ENCODE results near the gene GNG3.

GNG3 gene

DNA sequence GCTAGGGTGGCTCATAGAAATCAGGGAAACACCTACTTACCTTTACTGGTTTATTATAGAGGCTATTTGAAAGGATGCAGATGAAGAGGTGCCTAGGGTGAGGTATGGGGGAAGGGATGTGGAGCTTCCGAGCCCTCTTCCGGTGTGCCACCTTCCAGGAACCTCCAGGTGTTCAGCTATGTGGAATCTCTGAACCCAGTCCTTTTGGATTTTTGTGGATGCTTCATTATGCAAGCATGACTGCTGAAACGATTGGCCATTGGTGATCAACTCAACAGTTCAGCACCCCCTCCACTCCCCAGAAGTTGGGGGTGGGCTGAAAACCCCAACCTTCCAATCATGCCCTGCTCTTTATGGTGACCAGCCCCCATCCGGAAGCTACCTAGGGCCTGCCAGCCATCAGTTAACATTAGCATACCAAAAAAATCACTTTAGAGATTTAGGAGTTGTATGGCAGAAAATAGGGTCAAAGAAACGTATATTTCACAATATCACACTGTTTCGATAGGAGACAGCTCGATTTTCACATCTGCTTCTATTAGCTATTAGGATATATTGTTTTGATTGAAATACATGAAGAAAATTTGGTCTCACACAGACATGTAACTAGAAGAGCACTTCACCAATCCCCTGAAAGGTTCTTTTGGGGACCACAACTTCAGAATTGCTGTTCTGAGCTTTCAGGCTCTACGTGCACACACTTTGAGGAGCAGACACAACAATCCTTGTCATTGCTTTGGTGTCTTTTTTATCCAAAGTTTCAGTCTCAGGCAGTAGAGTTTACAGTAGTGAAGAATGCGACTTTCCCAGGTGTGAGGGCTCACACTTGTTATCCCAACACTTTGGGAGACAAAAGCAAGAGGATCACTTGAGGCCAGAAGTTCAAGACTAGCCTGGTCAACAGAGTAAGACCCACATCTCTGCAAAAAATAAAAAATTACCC, 50.6 kb downstream of the GNG3 start:
- DNase-seq (ENCODE audit: low spot score): no peak

Measured in germinal center (tissue), 1 donor.